Retina (tissue), 1 donor: Measurements from ENCODE around the gene DGCR6L.
"Not testable (repeated sequence)": the region's sequence is repeated elsewhere in the genome, so short reads cannot be mapped to it uniquely, and the experiment has no call there.

Source experiments
- DNase-seq: peaks from one replicate; pipeline ENCODE4 v3.0.0-alpha.2; 2016

DGCR6L gene

DNA sequence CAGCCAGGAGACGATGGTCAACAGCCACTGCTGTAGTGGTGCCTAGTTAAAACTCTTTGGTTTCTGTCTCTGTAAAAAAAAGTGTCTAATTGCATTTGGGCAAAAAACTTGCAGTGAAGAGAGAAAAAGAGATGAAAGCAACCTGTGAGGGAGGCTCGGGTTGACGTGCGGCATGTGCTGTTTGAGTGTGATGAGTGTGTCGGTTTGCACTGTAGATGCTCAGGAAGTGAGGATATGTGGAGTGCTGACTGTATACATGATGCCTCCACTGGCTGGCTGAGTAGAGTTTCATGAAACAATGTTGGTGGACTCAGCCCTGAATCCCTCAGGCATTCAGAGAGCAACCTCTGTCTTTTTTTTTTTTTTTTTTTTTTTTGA lies 4.3 kb upstream of the DGCR6L start:
- DNase-seq, result peak; percentile 0

DNA sequence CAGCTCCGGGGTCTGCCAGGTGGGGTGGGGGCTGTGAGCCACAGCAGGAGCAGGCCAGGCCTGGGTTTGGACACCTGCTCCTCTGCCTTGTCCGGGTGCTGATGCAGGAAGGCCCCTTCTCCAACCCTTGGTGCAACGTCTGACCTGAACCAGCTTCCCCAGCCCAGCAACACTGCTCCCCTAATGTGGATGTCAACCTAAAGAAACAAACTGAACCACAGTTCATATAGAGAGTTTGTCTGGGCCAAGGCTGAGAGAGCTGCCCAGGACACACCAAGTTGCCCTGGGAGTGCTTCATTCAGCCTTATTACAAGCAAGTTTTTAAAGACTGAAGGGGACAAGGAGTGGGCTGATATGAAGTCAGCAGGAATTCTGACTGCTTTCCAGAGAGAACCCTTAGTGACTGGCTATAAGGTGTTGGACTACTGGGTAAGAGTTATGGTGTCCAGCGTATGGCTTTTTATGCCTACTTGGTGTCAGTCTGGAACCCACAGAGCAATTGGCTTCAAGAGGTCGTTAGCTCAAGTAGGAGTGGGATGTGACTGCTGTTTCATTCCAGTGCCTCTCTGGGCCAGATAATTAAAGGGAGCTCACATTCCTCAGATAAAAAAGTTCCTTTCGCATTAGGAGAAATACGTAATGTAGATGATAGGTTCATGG lies 1.8 kb upstream of the DGCR6L start:
- DNase-seq, result peak; percentile 1

DNA sequence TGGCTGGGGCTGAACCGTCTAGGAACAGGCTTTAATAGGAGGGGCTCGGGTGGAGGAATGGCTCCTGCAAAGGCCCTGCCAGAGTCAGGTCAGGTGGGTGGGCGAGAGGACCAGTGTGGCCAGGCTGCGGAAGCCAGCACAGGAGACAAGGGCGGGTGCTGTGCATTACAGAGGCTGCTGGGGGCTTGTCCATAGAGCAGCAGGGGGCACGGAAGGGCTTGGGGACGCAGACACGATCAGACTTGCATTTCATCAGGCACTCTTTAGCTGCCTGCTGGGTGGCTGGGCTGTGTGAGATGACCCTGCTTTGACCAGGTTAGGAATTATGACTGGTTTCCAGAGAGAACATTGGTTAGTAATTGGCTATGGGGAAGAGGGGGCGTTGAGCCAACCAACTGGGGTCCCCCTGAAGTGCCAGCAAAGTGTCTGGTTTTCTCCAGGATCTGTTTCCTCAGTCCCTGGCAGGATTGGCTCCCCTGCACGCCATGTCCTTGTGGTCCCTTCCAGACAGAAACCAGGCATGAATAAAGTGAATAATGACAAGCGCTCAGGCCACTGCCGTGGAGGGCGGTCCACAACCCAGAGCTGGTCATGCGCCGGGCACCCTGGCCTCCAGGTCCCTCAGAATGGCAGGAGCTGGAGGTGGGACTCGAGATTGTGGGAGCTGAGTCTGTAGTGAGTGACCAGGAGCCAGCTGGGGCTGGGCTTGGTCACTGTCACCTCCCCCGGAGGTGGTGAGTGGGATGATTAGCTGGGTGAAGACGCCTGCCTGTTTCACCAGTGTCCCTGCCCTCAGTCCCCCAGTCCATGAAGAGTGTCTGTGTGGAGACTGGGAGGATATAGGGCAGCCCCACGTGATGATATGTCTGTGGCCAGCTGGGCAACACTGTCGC lies 1.0 kb upstream of the DGCR6L start:
- not testable (repeated sequence) for DNase-seq

DNA sequence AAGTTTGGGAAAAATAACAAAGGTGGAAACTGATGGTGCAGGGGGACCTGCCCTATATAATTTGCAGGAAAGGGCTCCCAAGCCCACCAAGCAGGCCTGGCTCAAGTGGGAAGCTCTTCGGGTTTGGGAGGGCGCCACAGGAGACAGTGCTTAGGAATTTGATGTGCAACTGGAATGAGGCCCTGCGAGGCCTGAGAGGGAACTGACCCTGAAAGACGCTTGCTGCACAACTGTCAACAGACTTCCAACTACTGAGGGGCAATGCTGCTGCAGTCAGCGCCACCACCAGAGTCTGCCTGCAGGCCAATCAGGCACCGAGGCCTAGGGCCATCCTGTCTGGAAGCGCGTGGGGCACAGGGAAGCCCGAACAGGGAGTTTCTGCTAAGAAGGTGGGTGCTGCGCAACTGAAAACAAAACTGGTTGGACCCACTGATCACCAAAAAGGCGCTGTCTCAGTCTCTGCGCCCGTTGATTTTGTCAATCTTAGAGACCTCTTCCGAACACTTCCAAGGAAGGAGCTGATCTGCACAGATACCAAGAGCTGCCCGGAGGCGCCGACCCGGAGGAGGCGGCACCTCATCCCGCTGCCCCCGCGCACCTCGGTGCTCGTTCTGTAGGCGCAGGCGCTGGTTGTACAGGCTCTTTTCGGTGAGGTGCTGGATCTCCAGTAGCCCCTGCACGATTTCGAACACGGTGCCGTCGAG lies 667 bp downstream of the DGCR6L start:
- no peak for DNase-seq

DNA sequence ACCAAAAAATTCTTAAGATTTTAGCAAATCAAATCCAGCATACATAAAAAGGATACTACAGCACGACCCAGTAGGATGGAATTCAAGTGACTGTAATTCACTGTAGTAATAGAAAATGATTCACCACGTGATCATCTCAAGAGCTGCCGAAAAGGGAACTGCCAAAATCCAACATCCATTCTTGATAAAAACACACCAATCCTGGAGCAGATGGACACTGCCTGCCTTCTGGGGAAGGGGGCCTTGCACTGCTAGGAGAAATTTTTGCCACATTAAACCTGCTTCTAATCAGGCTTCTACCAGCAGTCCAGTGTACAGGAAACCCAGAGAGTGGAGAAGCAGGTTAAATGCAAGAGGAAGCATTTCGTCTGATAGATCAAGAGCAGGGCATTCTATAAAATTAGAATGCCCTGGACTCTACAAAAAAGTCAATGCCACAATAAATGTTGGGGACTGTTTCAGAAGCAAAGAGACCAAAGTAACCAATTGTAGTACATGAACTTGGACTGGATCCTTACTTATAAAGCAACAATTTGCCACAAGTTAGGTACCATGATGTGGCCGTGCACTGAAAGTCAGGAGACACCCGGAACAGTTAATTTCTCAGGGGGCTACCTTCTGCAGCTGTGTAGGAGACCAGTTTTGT lies 1.7 kb downstream of the DGCR6L start:
- DNase-seq, result peak; percentile 0

DNA sequence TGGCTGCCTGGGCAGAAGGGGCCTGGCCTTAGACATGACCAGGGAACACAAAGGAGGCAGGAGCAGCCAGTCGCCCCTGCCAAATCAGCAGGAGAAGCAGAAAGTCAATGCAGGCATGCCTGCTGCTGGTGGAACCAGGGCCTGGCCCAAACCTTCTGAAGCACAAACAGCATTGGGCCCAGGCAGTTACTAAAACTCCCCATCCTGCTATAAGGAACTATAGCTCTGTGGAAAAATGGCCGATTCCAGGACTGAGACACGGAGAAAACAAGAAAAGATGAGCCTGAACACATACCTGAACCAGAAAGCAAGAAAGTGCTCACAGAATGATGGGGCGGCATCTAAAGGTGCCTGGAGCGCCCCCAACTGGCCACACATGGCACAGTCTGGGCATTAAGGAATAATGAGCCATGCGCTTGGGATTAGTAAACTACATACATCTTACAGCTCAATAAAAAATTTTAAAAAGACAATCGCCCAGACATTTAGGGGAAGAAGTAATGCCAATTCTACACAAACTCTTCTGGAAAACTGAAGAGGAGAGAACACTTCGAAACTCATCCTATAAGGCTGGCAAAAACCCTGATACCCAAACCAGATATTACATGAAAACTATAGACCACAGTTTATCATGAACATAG lies 2.3 kb downstream of the DGCR6L start:
- peak; percentile 30 for DNase-seq

DNA sequence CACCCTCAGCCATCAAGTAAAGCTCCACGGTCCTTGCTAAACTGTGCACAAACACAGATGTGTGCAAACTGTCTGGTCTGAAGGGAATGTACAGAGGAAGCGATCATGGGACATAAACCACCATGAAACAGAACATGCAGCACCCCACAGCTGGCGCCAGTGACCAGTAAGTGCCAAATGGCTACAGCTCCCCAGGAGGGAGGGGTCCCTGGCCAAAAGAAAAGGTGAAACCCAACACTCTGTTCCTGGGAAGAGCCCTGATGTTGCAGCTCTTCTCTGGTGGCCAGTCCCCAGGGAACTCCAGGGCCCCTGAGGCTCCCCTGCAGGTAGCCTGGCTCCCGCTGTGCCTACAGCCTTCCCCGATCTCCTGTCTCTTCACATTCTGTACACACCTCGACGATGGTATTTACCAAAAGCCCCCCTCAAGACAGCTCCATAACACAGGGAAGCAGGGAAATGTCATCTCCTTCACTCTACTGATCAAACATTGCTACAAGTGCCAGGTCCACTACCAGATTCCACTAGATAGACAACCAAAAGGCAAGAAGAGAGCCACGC lies 2.9 kb downstream of the DGCR6L start:
- peak; percentile 1 for DNase-seq

DNA sequence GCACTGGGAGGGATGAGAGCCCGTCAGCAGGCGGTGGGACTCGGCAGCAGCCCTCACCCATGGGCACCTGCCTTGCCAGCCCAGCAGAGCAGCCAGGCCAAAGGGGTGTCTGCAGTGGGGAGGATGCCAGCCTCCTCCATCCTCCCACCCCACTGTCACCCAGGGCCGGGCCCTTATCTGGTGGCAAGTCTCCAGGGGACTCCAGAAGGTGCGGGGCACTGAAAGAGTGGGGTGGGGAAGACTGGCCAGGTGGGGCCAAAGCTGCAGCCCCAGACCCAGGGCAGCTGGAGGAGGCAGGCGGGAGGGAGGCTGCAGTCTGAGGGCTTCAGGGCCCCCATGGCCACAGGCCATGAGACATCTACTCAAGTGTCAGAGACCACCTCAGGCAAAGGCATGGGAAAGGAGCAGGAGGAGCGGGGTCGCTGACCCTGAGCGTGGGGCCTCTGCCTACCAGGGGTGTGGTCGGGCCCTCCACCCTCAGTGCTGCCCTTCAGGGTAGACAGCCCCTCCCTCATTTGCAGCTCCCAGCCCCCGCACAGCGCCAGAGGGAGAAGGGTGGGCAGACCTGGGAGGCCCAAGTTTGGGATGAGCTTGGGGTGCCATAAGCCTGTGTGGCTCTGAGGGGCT lies 3.5 kb downstream of the DGCR6L start:
- DNase-seq, result peak; percentile 1

DNA sequence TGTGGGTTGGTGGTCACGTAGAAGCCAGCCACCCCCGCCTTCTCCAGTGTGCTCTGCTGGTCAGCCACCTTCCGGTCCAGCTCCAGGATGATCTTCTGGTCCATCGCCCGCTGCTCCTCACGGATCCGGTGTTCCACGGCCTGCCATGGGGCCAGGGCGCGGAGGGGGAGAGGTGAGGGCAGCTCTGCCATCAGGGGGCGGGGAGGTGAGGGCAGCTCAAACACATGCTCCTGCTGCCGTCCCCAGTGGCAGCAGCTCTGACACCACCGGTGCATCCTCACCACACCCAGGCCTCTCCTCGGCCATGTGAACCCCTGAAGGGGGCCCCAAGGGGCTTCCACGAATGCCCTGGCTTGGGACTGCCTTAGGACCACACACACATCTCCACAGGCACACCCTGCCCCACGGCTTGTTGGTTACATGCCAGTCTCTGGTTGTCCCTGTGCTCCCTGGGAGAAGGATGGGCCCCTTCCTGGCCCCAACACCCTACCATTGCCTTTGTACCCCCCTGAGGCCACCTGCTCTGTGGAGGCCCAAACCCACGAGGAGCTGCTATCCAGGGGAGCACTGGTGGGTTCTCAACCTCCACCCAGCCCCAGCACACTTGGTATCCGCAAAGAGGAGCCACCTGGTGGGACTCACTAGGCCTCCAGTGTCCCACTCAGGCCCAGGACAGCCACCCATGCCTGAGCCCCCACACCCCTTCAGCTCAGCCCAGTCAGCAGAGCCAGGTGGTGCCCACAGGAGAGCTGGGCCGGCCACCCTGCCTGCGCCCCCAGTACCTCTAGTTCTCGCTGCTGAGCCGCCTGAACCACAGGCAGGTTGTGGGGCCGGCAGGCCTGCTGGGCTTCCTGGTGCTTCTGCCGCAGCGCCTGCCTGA lies 4.3 kb downstream of the DGCR6L start:
- DNase-seq, result peak; percentile 2

DNA sequence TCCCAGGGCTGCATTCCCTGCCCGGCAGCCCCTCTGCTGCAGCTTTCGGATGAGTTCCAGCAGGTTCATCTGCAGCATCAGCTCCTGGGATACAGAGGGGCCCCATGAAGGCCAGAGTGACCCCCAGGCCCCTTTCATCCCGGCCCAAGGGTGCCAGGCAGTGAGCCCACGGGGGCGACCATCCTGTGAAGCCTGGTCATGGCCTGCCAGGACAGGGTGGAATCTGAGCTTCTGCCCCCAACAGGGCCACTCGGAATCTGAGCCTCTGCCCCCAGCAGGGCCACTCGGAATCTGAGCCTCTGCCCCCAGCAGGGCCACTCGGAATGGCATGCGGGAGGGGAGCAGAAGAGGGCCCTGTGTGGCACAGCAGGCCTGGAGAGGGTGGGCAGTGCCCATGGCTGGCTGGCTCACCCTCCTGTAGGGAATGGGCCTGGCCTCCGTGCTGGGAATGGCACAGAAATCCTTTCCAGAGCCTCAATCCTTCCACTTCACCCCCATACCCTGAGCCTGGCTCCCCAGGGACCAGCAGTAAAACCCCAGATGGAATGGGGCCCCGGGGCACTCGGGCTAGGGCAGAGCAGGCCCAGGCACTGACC lies 5.0 kb downstream of the DGCR6L start:
- peak; percentile 1 for DNase-seq

DNA sequence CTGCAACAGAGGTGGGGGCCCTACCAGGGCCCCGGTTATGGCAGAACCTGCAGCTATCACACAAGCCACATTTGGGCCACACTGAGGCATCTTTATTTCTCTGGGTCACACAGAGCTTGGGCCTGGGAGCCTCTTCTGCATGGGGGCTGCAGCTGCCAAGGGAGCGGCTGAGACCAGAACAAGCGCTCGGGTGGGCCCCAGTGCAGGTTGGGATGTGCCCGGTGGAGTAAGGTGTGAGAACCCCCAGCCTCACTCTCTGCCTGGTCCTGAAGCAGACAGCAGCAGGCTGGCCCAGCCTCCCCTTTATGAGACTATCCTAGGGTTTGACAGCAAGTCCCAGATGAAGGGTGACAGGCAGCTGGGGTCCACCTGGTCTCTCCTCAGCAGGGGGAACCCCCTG lies 5.7 kb downstream of the DGCR6L start:
- peak; percentile 0 for DNase-seq

DNA sequence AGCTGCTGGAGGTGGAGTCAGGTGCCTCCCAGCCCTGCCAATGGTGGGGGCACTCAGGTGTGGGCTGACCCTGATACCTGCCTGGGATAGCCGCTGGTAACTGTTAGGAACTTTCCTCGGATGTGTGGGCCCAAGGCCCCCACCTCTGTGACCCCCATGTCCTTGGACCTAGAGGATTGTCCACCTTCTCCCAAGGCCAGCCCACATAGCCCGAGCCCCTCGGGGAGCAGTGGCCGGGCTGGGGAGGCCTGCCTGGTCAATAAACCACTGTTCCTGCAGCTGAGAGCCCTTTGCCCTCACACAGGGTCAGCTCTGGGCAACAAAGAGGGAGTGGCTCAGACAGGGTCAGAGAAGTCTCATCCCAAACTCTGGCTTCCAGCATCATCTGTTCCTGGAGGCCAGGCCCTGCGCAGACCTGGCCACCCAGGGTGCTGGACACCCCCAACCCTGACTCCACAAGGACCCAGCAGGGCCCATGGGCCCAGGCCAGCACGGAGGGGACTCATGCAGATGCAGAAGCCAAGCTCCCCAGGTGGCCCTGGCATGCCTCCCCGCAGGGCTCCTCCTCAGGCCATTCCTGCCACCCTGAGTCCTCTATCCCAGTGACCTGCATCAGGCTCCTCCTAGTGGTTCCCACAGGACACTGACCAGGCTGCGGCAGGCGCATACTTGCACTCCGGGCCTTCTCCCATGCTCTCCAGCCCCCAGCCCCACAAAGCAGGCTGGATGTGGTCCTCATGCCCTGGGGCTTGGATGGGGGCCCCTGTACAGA lies 6.4 kb downstream of the DGCR6L start:
- DNase-seq, result peak; percentile 1

DNA sequence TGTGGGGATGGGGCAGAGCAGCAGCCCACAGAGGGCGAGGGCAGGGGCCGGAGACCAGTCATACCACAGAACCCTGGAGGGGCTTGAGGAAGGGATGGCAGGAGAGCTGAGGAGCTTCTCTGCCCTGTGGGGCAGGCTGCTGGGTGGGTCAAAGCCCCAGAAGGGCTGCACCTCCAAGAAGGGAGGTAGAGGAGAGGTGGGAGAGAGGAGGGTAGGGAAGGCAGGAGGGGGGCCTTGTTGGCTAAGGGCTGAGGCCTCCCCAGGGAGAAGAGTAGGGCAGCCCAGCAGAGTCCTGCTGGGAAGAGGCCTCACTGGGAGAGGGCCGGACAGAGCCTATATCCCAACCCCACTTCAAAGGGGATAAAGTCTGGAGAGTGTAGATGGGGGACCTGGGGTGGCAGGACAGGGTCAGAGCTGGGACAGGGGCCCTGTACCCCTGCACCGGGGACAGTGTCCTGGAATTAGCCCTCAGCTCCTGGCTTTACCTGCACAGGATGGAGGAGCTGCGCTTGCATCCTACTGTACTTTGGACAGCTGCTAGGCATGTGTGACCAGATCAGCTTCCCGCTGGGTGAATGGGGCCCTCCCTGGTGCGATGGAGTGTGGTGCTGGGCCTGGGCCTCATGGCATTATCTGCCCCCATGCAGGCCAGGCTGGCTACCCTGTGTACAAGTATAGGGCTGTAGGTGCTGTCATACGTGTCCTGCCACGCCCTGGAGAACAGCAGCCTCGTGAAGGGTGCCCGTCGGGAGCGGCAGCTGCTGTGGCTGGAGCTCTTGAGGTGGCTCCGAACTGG lies 7.3 kb downstream of the DGCR6L start:
- DNase-seq, result peak; percentile 1

DNA sequence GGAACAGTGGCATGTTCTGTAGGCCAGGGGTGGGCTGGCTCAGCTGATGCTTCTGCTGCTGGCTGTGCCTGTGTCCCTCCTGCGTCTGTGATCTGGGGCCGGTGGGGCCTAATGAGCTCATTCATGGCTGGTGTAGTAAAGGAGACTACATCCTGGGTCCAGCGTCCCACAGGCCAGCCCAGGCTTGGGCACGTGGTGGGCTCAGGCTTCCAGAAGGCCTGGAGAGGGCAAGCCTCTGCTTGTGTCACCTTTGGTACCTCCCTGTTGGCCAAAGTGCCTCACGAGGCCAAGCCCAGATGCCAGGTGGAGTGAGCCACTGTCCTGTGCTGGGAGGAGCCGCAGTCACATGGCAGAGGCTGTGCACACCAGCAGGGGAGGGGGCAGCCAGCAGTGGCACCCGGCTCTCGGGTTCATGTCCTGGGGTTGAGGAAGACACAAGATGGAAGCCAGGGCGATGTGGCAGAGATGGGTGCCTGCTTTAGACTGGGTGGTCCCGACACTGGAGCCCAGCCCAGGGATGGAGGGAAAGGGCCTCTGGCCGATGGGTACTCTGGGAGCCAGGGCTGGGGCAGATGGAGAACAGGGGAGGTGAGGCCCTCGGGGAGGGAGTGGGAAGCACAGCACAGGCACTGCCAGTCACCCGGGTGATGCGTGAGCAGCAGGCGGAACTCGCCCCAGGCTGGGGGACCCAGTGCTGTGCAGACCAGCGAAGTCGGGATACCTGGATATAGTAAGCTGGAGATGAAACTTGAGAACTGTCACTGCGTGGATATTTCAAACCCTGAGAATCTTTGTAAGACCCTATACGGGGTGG lies 8.4 kb downstream of the DGCR6L start:
- not testable (repeated sequence) for DNase-seq

DNA sequence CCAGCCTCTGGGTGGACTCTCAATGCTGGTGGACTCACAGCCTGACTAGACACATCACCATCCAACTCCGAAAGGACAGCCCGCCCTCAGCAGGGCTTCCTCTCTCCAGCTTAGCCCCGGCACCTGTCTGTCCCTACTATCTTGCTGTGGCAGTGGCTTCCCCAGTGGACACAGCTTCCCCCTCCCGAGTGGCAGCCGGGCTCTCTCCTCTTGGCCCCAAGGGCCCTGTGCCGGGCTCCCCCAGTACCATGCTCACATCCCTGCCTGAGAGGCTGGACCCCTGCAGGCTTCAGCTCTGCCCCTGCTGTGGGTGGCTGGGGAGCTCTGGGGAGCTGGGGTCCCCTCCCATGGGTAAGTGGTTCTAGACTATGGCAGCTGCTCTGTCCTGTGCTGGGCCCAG lies 9.1 kb downstream of the DGCR6L start:
- not testable (repeated sequence) for DNase-seq

DNA sequence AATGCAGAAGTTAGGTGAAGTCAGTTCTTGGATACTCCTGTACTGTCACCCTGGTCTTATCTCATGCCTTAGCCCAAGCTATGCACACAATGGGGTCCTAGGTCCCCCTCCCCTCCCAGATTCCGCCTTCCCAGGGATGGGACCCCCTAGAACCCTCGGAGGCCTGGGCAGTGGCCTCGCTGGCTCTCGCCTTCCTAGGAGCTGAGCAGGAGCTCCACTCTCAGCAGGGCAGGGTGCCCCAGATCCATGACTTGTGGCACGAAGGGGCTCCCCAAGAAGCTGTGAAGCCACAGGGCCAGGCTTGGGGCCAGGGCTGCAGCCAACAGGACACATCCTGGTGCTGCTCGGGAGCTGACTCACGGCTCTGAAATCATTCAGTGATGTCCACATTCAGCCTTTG lies 9.7 kb downstream of the DGCR6L start:
- DNase-seq, result not testable (repeated sequence)

DNA sequence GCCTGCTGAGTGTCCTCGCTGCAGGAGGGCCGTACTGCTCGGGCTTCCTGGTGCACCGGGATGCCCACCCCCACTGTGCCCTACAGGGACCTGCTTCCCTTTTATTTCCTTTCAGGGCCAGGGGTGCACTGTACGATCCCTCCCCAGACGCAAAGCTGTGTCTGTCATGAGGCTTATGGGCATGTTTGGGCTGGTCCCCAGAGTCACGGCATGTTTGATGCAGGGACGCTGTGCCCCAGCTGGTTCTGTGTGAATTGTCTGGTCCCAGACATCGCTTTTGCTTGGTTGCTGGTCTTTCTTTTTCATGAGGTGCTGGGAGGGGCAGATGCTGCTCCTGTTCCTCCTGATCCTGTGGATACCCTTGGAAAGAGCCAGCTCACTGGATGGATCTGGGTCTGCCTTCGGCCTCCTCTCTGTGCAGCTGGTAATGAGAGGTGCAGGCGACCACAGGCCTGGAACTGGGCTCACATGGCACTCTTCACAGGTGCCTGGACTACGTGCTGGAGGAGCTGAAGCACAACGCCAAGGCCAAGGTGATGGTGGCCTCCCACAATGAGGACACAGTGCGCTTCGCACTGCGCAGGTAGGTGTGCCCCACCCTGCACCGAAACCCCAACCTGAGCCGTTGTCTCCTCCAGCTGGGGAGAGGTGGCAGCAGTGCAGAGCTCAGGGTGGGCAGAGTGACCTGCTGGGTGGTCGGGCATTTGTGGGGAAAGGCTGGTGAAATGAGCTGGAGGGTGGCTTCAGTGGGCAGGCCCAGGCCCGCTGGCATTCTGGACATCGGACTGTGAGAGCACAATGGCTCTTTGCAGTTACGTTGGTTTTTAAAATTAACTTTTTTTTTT lies 10.8 kb downstream of the DGCR6L start:
- DNase-seq, result not testable (repeated sequence)
